Liver (tissue), 3 donors: ENCODE results near the gene NUP214.

Source experiments
- EGR1 ChIP-seq, 2 donors: IDR thresholded peaks; 2 replicates each; pipeline ENCODE4 v1.6.1; 2016 to 2018; ENCODE audit warnings: antibody characterized with exemption in 2 of 2, low read depth in 2 of 2
- JUND ChIP-seq, 2 donors: IDR thresholded peaks; 2 replicates each; pipeline ENCODE4 v1.6.1; 2016; ENCODE audit warnings: antibody characterized with exemption in 2 of 2
- YY1 ChIP-seq: IDR thresholded peaks from 2 replicates; pipeline ENCODE4 v1.6.1; 2016; ENCODE audit warnings: antibody characterized with exemption, mild to moderate bottlenecking
- TF ChIP-seq, protein P1 (sequence below): fragments of 150-350 bp; IDR thresholded peaks from 2 replicates; pipeline ENCODE4 v1.5.1; 2017; ENCODE audit warnings: improper control_type of control experiment, low read depth, low read length; ENCODE audit not compliant: missing input control
- donor health status: healthy.
- donor health status: healthy.

DNA sequence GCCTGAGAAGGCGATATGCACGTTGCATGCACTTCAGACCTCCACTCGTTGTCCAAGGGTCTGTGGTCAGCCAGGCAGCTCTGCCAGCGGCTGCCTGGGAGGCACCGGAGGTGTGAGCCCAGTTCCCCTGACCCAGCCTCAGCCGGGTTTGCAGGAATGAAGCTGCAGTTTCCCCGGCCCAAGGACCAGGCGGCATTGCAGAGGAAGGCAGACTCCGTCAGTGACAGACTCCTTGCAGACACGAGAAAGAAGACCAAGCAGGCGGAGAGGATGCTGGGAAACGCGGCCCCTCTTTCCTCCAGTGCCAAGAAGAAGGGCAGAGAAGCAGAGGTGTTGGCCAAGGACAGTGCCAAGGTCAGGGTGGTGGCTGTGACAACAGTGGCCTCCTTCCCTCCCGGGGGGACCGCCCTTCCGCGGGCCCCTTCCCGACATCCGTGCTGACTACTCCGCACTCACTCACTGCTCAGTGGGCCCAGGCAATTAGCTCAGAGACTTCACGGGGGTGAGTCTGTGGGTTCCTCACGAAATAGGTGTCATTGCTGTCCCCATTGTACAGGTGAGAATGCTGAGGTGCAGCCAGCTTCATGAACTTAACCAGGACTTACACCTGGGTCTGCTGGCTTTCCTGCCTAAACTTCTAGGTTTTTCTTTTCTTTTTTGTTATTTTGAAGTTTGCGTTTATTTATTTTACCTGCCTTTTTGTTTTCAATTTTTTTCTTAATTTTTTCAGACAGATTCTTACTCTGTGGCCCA is 39.8 kb upstream of the NUP214 start:
- TF ChIP-seq YY1: no peak
- TF ChIP-seq EGR1 (IDR thresholded peaks at IDR 0.05; ENCODE audit: low read depth in 2 of 2): no peak
- TF ChIP-seq JUND (IDR thresholded peaks at IDR 0.05): no peak
- TF ChIP-seq, protein P1, sequence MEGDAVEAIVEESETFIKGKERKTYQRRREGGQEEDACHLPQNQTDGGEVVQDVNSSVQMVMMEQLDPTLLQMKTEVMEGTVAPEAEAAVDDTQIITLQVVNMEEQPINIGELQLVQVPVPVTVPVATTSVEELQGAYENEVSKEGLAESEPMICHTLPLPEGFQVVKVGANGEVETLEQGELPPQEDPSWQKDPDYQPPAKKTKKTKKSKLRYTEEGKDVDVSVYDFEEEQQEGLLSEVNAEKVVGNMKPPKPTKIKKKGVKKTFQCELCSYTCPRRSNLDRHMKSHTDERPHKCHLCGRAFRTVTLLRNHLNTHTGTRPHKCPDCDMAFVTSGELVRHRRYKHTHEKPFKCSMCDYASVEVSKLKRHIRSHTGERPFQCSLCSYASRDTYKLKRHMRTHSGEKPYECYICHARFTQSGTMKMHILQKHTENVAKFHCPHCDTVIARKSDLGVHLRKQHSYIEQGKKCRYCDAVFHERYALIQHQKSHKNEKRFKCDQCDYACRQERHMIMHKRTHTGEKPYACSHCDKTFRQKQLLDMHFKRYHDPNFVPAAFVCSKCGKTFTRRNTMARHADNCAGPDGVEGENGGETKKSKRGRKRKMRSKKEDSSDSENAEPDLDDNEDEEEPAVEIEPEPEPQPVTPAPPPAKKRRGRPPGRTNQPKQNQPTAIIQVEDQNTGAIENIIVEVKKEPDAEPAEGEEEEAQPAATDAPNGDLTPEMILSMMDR: no peak
